Measurements from ENCODE around the gene CTNNBIP1. TPM values are rescaled to one million over a fixed set of nuclear protein-coding genes. Genes with fewer than 3 reads are reported as not detected.

Gene CTNNBIP1
- total RNA-seq, 2 donors from 2014 or later, result 65.0 to 69.5 TPM

GRCh38 chr1:9840176-9840575 is 69.9 kb downstream of the CTNNBIP1 start:
- no peak for DNase-seq
- peaks cover 7% of the 10 kb centered on the region for H3K4me1 ChIP-seq (ENCODE audit: control insufficient read depth, insufficient read depth, low read length)
- no peaks in the 10 kb centered on the region for H3K36me3 Mint-ChIP-seq (ENCODE audit: low read depth)
- H3K4me3 Mint-ChIP-seq, result no peak overlapping the region
- H3K27ac ChIP-seq (ENCODE audit: low read depth, low read length), result no peak overlapping the region
- 83 to 90% methylated on average over 3 of the region's 3 CpGs for WGBS, 2 experiments (ENCODE audit: insufficient coverage in 1 of 2, insufficient read length in 1 of 2)
- H3K4me1 Mint-ChIP-seq, result peaks cover 13% of the 10 kb centered on the region
- TF ChIP-seq CTCF (conservative IDR thresholded peaks at IDR 0.05), result no peak
- H3K9me3 ChIP-seq (ENCODE audit: control insufficient read depth, low read length), result no peaks in the 10 kb centered on the region
- no peaks in the 10 kb centered on the region for H3K36me3 ChIP-seq (ENCODE audit: control insufficient read depth, insufficient read depth, low read length)
- H3K27me3 ChIP-seq (ENCODE audit: control insufficient read depth, insufficient read depth, low read length, poor library complexity, severe bottlenecking), result no peaks in the 10 kb centered on the region
- no peaks in the 10 kb centered on the region for H3K9me3 Mint-ChIP-seq
- no peak overlapping the region for H3K9ac ChIP-seq (ENCODE audit: extremely low read depth, low read length, poor library complexity, severe bottlenecking)
- peaks cover 4% of the 10 kb centered on the region for H3K27me3 Mint-ChIP-seq (ENCODE audit: insufficient read depth)
- H3K27ac Mint-ChIP-seq, result no peak overlapping the region
- no peak overlapping the region for H3K4me3 ChIP-seq (ENCODE audit: low read length)

- no peak overlapping the region for H3K4me3 Mint-ChIP-seq
- Histone ChIP-seq H3K9ac (ENCODE audit: extremely low read depth, low read length, poor library complexity, severe bottlenecking) (no peak overlapping the region), H3K9me3 (ENCODE audit: control insufficient read depth, low read length) (no peaks in the 10 kb centered on the region), H3K27me3 (ENCODE audit: control insufficient read depth, insufficient read depth, low read length, poor library complexity, severe bottlenecking) (no peaks in the 10 kb centered on the region), H3K27ac (ENCODE audit: low read depth, low read length) (no peak overlapping the region), H3K4me1 (ENCODE audit: control insufficient read depth, insufficient read depth, low read length) (peaks cover 7% of the 10 kb centered on the region), H3K36me3 (ENCODE audit: control insufficient read depth, insufficient read depth, low read length) (no peaks in the 10 kb centered on the region), H3K4me3 (ENCODE audit: low read length) (no peak overlapping the region)
- H3K9me3 Mint-ChIP-seq, result no peaks in the 10 kb centered on the region
- no peaks in the 10 kb centered on the region for H3K36me3 Mint-ChIP-seq (ENCODE audit: low read depth)
- H3K4me1 Mint-ChIP-seq, result peaks cover 8% of the 10 kb centered on the region
- DNase-seq, result no peak
- H3K27ac Mint-ChIP-seq, result no peak overlapping the region
- 92 to 94% methylated on average over 5 to 10 of the region's 10 CpGs for WGBS, 2 experiments (ENCODE audit: insufficient coverage in 1 of 2, insufficient read length in 1 of 2)
- H3K27me3 Mint-ChIP-seq (ENCODE audit: insufficient read depth), result peaks cover 4% of the 10 kb centered on the region
- no peak for TF ChIP-seq CTCF (conservative IDR thresholded peaks at IDR 0.05)
Observed at GRCh38 chr1:9838946-9839345, 71.1 kb downstream of the CTNNBIP1 start.

GRCh38 chr1:9836632-9836960 is 73.5 kb downstream of the CTNNBIP1 start:
- Mint-ChIP-seq H3K9me3 (no peaks in the 10 kb centered on the region), H3K4me3 (no peak overlapping the region), H3K4me1 (peaks cover 11% of the 10 kb centered on the region), H3K36me3 (ENCODE audit: low read depth) (no peaks in the 10 kb centered on the region), H3K27me3 (ENCODE audit: insufficient read depth) (peaks cover 4% of the 10 kb centered on the region), H3K27ac (no peak overlapping the region)
- no peak for TF ChIP-seq CTCF (conservative IDR thresholded peaks at IDR 0.05)
- 93 to 94% methylated on average over 4 to 5 of the region's 5 CpGs for WGBS, 2 experiments (ENCODE audit: insufficient coverage in 1 of 2, insufficient read length in 1 of 2)
- no peaks in the 10 kb centered on the region for H3K36me3 ChIP-seq (ENCODE audit: control insufficient read depth, insufficient read depth, low read length)
- no peak overlapping the region for H3K9ac ChIP-seq (ENCODE audit: extremely low read depth, low read length, poor library complexity, severe bottlenecking)
- no peaks in the 10 kb centered on the region for H3K27me3 ChIP-seq (ENCODE audit: control insufficient read depth, insufficient read depth, low read length, poor library complexity, severe bottlenecking)
- no peak overlapping the region for H3K4me3 ChIP-seq (ENCODE audit: low read length)
- no peaks in the 10 kb centered on the region for H3K9me3 ChIP-seq (ENCODE audit: control insufficient read depth, low read length)
- DNase-seq, result no peak
- peaks cover 7% of the 10 kb centered on the region for H3K4me1 ChIP-seq (ENCODE audit: control insufficient read depth, insufficient read depth, low read length)
- no peak overlapping the region for H3K27ac ChIP-seq (ENCODE audit: low read depth, low read length)

Measured in endodermal cell (in vitro differentiated cells).